GM18907 (cell line): ENCODE measurements around the gene MTRF1.

Experiments used
- ATAC-seq: cut with Tn5 transposase; IDR thresholded peaks from one replicate; pipeline ENCODE4 v1.9.1; 2021; ENCODE audit warnings: mild to moderate bottlenecking, moderate library complexity; ENCODE audit not compliant: unreplicated experiment

MTRF1 gene

GRCh38 chr13:41224113-41225110 lies 39.0 kb downstream of the MTRF1 start:
- no peak for ATAC-seq

- ATAC-seq, result peak; percentile 68
These were observed 41.0 kb downstream of the MTRF1 start for GRCh38 chr13:41222259-41222852.

GRCh38 chr13:41220401-41220800 lies 43.0 kb downstream of the MTRF1 start:
- no peak for ATAC-seq

GRCh38 chr13:41216160-41216559 lies 47.2 kb downstream of the MTRF1 start:
- ATAC-seq, result no peak

- no peak for ATAC-seq
These were observed 49.5 kb downstream of the MTRF1 start for GRCh38 chr13:41213919-41214318.

- no peak for ATAC-seq
These were observed 50.1 kb downstream of the MTRF1 start for GRCh38 chr13:41213316-41213715.

GRCh38 chr13:41212881-41213280 lies 50.5 kb downstream of the MTRF1 start:
- no peak for ATAC-seq

GRCh38 chr13:41211062-41211461 lies 52.3 kb downstream of the MTRF1 start:
- ATAC-seq, result no peak

- ATAC-seq, result no peak
These were observed 56.9 kb downstream of the MTRF1 start for GRCh38 chr13:41206467-41206866.

GRCh38 chr13:41203810-41204209 lies 59.6 kb downstream of the MTRF1 start:
- no peak for ATAC-seq

- no peak for ATAC-seq
These were observed 63.2 kb downstream of the MTRF1 start for GRCh38 chr13:41200126-41200525.

- peak; percentile 76 for ATAC-seq
These were observed 63.9 kb downstream of the MTRF1 start for GRCh38 chr13:41199526-41199925.

- no peak for ATAC-seq
These were observed 64.3 kb downstream of the MTRF1 start for GRCh38 chr13:41199079-41199478.

GRCh38 chr13:41196620-41197019 lies 66.8 kb downstream of the MTRF1 start:
- ATAC-seq, result no peak

- ATAC-seq, result no peak
These were observed 67.4 kb downstream of the MTRF1 start for GRCh38 chr13:41196011-41196410.

GRCh38 chr13:41193919-41194824 lies 69.2 kb downstream of the MTRF1 start, which contains the start of gene KBTBD7:
TSS of gene KBTBD7 (minus strand) at chr13:41194569. CDS start at chr13:41194257, 312 bp downstream.
- peak; percentile 96 for ATAC-seq

- no peak for ATAC-seq
These were observed 69.9 kb downstream of the MTRF1 start for GRCh38 chr13:41193469-41193868.

GRCh38 chr13:41188584-41188983 lies 74.8 kb downstream of the MTRF1 start:
- ATAC-seq, result no peak

- no peak for ATAC-seq
These were observed 76.9 kb downstream of the MTRF1 start for GRCh38 chr13:41186481-41186880.

GRCh38 chr13:41182231-41182630 lies 81.1 kb downstream of the MTRF1 start:
- ATAC-seq, result no peak
